WTC11 (cell line): Measurements from ENCODE around the gene RFPL1. TPM values are rescaled to one million over a fixed set of nuclear protein-coding genes. Genes with fewer than 3 reads are reported as not detected.

Source experiments
- ATAC-seq: fragments of 200-7000 bp; cut with Tn5 transposase; 2 replicates; pipeline ENCODE4 v1.10.0; 2021; ENCODE audit warnings: mild to moderate bottlenecking, moderate library complexity
- CTCF ChIA-PET: fragments of 300-600 bp; sonication (Branson Sonifier 250); formaldehyde crosslinking; loops from one replicate; lab custom pipeline; 2021; ENCODE audit warnings: antibody characterized with exemption; lab: Charles Lee
- POLR2A ChIA-PET: fragments of 350-600 bp; sonication (Branson Sonifier 250); formaldehyde crosslinking; loops from one replicate; lab custom pipeline; 2021; ENCODE audit warnings: antibody characterized with exemption; lab: Charles Lee
- DNase-seq: peaks from one replicate; pipeline ENCODE4 v3.0.0; 2021; ENCODE audit warnings: low spot score
- H3K27ac Mint-ChIP-seq: 2 replicates; pipeline ENCODE4 v1.8.0; 2021; ENCODE audit warnings: mixed read lengths
- H3K27me3 Mint-ChIP-seq: 2 replicates; pipeline ENCODE4 v1.8.0; 2021; ENCODE audit warnings: low read depth, mild to moderate bottlenecking, moderate library complexity, mixed read lengths
- H3K36me3 Mint-ChIP-seq: 2 replicates; pipeline ENCODE4 v1.8.0; 2021; ENCODE audit warnings: mixed read lengths
- H3K4me1 Mint-ChIP-seq: 2 replicates; pipeline ENCODE4 v1.8.0; 2022; ENCODE audit warnings: mixed read lengths
- H3K4me3 Mint-ChIP-seq: 2 replicates; pipeline ENCODE4 v1.8.0; 2021; ENCODE audit warnings: mild to moderate bottlenecking, moderate library complexity, mixed read lengths
- H3K9me3 Mint-ChIP-seq: 2 replicates; pipeline ENCODE4 v1.8.0; 2021; ENCODE audit warnings: mixed read lengths
- EMX1 ChIP-seq: fragments of 250-450 bp; sonication (Bioruptor Pico); IDR thresholded peaks from 2 replicates; pipeline ENCODE4 v1.8.0; 2021; ENCODE audit warnings: mild to moderate bottlenecking
- ERG ChIP-seq: fragments of 250-450 bp; sonication (Bioruptor Pico); IDR thresholded peaks from 2 replicates; pipeline ENCODE4 v1.8.0; 2021; ENCODE audit warnings: mild to moderate bottlenecking
- ETV6 ChIP-seq: sonication (generic); formaldehyde crosslinking; IDR thresholded peaks from 2 replicates; pipeline ENCODE4 v1.8.1; 2022; ENCODE audit warnings: mild to moderate bottlenecking, missing genetic modification reagents
- FOXK1 ChIP-seq: sonication (generic); formaldehyde crosslinking; IDR thresholded peaks from 2 replicates; pipeline ENCODE4 v1.8.0; 2022; ENCODE audit warnings: mild to moderate bottlenecking, moderate library complexity, missing genetic modification reagents
- IRF2 ChIP-seq: sonication (generic); formaldehyde crosslinking; IDR thresholded peaks from 2 replicates; pipeline ENCODE4 v1.8.0; 2022; ENCODE audit warnings: low read depth, missing genetic modification reagents, borderline replicate concordance
- JAZF1 ChIP-seq: fragments of 250-450 bp; sonication (Bioruptor Pico); IDR thresholded peaks from 2 replicates; pipeline ENCODE4 v1.9.0; 2021; ENCODE audit warnings: moderate library complexity, mild to moderate bottlenecking, inconsistent platforms
- KAT7 ChIP-seq: sonication (generic); formaldehyde crosslinking; IDR thresholded peaks from 2 replicates; pipeline ENCODE4 v1.8.1; 2023; ENCODE audit warnings: missing genetic modification reagents, mild to moderate bottlenecking, borderline replicate concordance
- MLX ChIP-seq: sonication (generic); formaldehyde crosslinking; IDR thresholded peaks from 2 replicates; pipeline ENCODE4 v1.8.1; 2023; ENCODE audit warnings: mild to moderate bottlenecking, missing genetic modification reagents, moderate library complexity
- USF2 ChIP-seq: sonication (generic); formaldehyde crosslinking; IDR thresholded peaks from 2 replicates; pipeline ENCODE4 v1.8.1; 2023; ENCODE audit warnings: mild to moderate bottlenecking, missing genetic modification reagents, moderate library complexity
- ZNF232 ChIP-seq: sonication (generic); formaldehyde crosslinking; IDR thresholded peaks from 2 replicates; pipeline ENCODE4 v1.8.0; 2022; ENCODE audit warnings: mild to moderate bottlenecking, missing genetic modification reagents
- ZNF512 ChIP-seq: sonication (generic); formaldehyde crosslinking; IDR thresholded peaks from 2 replicates; pipeline ENCODE4 v1.8.1; 2022; ENCODE audit warnings: missing genetic modification reagents, borderline replicate concordance
- total RNA-seq: library from RNA; stranded (reverse); gene quantifications from 3 replicates; pipeline ENCODE4 v1.2.3, GENCODE V29; 2021
- TF ChIP-seq, protein P1 (sequence below): sonication (generic); formaldehyde crosslinking; IDR thresholded peaks from 2 replicates; pipeline ENCODE4 v1.8.1; 2023; ENCODE audit warnings: mild to moderate bottlenecking, moderate library complexity, missing genetic modification reagents
- TF ChIP-seq, protein P2 (sequence below): sonication (generic); formaldehyde crosslinking; IDR thresholded peaks from 2 replicates; pipeline ENCODE4 v1.8.0; 2023; ENCODE audit warnings: missing genetic modification reagents, mild to moderate bottlenecking, borderline replicate concordance
- TF ChIP-seq, protein P3 (sequence below): fragments of 250-450 bp; sonication (Bioruptor Pico); IDR thresholded peaks from 2 replicates; pipeline ENCODE4 v2.1.2; 2022; ENCODE audit warnings: mild to moderate bottlenecking, moderate library complexity
- TF ChIP-seq, protein P4 (sequence below): sonication (generic); formaldehyde crosslinking; IDR thresholded peaks from 2 replicates; pipeline ENCODE4 v1.8.1; 2023; ENCODE audit warnings: mild to moderate bottlenecking, missing genetic modification reagents, borderline replicate concordance
- TF ChIP-seq, protein P5 (sequence below): fragments of 200-600 bp; IDR thresholded peaks from 2 replicates; pipeline ENCODE4 v1.8.0; 2022; ENCODE audit warnings: antibody characterized with exemption

RFPL1 gene
- total RNA-seq, 1 experiment from 2014 or later, result not detected

GRCh38 chr22:29447906-29448305 is 9.5 kb downstream of the RFPL1 start:
- TF ChIP-seq KAT7, result no peak
- TF ChIP-seq ETV6 (CRISPR knock-in tag), result no peak
- no peak for TF ChIP-seq IRF2 (CRISPR knock-in tag)
- no peak for TF ChIP-seq FOXK1 (CRISPR knock-in tag)
- TF ChIP-seq USF2 (CRISPR knock-in tag), result no peak
- TF ChIP-seq, protein P1, sequence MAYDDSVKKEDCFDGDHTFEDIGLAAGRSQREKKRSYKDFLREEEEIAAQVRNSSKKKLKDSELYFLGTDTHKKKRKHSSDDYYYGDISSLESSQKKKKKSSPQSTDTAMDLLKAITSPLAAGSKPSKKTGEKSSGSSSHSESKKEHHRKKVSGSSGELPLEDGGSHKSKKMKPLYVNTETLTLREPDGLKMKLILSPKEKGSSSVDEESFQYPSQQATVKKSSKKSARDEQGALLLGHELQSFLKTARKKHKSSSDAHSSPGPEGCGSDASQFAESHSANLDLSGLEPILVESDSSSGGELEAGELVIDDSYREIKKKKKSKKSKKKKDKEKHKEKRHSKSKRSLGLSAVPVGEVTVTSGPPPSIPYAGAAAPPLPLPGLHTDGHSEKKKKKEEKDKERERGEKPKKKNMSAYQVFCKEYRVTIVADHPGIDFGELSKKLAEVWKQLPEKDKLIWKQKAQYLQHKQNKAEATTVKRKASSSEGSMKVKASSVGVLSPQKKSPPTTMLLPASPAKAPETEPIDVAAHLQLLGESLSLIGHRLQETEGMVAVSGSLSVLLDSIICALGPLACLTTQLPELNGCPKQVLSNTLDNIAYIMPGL (CRISPR knock-in tag), result no peak
- TF ChIP-seq, protein P2, sequence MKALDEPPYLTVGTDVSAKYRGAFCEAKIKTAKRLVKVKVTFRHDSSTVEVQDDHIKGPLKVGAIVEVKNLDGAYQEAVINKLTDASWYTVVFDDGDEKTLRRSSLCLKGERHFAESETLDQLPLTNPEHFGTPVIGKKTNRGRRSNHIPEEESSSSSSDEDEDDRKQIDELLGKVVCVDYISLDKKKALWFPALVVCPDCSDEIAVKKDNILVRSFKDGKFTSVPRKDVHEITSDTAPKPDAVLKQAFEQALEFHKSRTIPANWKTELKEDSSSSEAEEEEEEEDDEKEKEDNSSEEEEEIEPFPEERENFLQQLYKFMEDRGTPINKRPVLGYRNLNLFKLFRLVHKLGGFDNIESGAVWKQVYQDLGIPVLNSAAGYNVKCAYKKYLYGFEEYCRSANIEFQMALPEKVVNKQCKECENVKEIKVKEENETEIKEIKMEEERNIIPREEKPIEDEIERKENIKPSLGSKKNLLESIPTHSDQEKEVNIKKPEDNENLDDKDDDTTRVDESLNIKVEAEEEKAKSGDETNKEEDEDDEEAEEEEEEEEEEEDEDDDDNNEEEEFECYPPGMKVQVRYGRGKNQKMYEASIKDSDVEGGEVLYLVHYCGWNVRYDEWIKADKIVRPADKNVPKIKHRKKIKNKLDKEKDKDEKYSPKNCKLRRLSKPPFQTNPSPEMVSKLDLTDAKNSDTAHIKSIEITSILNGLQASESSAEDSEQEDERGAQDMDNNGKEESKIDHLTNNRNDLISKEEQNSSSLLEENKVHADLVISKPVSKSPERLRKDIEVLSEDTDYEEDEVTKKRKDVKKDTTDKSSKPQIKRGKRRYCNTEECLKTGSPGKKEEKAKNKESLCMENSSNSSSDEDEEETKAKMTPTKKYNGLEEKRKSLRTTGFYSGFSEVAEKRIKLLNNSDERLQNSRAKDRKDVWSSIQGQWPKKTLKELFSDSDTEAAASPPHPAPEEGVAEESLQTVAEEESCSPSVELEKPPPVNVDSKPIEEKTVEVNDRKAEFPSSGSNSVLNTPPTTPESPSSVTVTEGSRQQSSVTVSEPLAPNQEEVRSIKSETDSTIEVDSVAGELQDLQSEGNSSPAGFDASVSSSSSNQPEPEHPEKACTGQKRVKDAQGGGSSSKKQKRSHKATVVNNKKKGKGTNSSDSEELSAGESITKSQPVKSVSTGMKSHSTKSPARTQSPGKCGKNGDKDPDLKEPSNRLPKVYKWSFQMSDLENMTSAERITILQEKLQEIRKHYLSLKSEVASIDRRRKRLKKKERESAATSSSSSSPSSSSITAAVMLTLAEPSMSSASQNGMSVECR, result no peak
- no peak for TF ChIP-seq JAZF1 (CRISPR knock-in tag)
- Mint-ChIP-seq H3K27ac (no peak overlapping the region), H3K36me3 (no peaks in the 10 kb centered on the region), H3K9me3 (no peaks in the 10 kb centered on the region), H3K27me3 (no peaks in the 10 kb centered on the region), H3K4me1 (no peaks in the 10 kb centered on the region; the same call in 1 of the 2 replicates), H3K4me3 (no peak overlapping the region)
- no peak for DNase-seq
- ATAC-seq, result no peak
- POLR2A ChIA-PET, result no interaction called here
- CTCF ChIA-PET, result interaction anchor here (1.2 to 1.3 kb wide), 2 partner anchors 10 to 135 kb away, joined by 3 read pairs; no protein-coding TSS in a partner anchor

GRCh38 chr22:29449296-29449875 is 11.0 kb downstream of the RFPL1 start:
- no peak for DNase-seq
- ATAC-seq, result no peak
- Mint-ChIP-seq H3K4me1 (no peaks in the 10 kb centered on the region), H3K27ac (no peak overlapping the region), H3K27me3 (no peaks in the 10 kb centered on the region), H3K36me3 (no peaks in the 10 kb centered on the region), H3K9me3 (no peaks in the 10 kb centered on the region), H3K4me3 (no peak overlapping the region)
- CTCF ChIA-PET, result no interaction called here
- POLR2A ChIA-PET, result no interaction called here
- TF ChIP-seq, protein P3, sequence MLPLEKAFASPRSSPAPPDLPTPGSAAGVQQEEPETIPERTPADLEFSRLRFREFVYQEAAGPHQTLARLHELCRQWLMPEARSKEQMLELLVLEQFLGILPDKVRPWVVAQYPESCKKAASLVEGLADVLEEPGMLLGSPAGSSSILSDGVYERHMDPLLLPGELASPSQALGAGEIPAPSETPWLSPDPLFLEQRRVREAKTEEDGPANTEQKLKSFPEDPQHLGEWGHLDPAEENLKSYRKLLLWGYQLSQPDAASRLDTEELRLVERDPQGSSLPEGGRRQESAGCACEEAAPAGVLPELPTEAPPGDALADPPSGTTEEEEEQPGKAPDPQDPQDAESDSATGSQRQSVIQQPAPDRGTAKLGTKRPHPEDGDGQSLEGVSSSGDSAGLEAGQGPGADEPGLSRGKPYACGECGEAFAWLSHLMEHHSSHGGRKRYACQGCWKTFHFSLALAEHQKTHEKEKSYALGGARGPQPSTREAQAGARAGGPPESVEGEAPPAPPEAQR, result no peak
- TF ChIP-seq MLX (CRISPR knock-in tag) (no peak), ERG (no peak), ZNF232 (CRISPR knock-in tag) (no peak), ZNF512 (CRISPR knock-in tag) (no peak), EMX1 (no peak)
- TF ChIP-seq, protein P4, sequence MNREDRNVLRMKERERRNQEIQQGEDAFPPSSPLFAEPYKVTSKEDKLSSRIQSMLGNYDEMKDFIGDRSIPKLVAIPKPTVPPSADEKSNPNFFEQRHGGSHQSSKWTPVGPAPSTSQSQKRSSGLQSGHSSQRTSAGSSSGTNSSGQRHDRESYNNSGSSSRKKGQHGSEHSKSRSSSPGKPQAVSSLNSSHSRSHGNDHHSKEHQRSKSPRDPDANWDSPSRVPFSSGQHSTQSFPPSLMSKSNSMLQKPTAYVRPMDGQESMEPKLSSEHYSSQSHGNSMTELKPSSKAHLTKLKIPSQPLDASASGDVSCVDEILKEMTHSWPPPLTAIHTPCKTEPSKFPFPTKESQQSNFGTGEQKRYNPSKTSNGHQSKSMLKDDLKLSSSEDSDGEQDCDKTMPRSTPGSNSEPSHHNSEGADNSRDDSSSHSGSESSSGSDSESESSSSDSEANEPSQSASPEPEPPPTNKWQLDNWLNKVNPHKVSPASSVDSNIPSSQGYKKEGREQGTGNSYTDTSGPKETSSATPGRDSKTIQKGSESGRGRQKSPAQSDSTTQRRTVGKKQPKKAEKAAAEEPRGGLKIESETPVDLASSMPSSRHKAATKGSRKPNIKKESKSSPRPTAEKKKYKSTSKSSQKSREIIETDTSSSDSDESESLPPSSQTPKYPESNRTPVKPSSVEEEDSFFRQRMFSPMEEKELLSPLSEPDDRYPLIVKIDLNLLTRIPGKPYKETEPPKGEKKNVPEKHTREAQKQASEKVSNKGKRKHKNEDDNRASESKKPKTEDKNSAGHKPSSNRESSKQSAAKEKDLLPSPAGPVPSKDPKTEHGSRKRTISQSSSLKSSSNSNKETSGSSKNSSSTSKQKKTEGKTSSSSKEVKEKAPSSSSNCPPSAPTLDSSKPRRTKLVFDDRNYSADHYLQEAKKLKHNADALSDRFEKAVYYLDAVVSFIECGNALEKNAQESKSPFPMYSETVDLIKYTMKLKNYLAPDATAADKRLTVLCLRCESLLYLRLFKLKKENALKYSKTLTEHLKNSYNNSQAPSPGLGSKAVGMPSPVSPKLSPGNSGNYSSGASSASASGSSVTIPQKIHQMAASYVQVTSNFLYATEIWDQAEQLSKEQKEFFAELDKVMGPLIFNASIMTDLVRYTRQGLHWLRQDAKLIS (CRISPR knock-in tag), result no peak
- TF ChIP-seq, protein P5, sequence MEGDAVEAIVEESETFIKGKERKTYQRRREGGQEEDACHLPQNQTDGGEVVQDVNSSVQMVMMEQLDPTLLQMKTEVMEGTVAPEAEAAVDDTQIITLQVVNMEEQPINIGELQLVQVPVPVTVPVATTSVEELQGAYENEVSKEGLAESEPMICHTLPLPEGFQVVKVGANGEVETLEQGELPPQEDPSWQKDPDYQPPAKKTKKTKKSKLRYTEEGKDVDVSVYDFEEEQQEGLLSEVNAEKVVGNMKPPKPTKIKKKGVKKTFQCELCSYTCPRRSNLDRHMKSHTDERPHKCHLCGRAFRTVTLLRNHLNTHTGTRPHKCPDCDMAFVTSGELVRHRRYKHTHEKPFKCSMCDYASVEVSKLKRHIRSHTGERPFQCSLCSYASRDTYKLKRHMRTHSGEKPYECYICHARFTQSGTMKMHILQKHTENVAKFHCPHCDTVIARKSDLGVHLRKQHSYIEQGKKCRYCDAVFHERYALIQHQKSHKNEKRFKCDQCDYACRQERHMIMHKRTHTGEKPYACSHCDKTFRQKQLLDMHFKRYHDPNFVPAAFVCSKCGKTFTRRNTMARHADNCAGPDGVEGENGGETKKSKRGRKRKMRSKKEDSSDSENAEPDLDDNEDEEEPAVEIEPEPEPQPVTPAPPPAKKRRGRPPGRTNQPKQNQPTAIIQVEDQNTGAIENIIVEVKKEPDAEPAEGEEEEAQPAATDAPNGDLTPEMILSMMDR, result no peak
